Endometrial microvascular endothelial cells (primary cell): ENCODE measurements around the gene MTMR3. TPM values are rescaled to one million over a fixed set of nuclear protein-coding genes. Genes with fewer than 3 reads are reported as not detected.
"Not testable (repeated sequence)": the region's sequence is repeated elsewhere in the genome, so short reads cannot be mapped to it uniquely, and the experiment has no call there.

ENCODE experiments used
- in situ Hi-C: cut with HindIII; loops from 2 replicates; pipeline ENCODE4 v1.10.0; 2017; ENCODE audit warnings: low sequenced_read_pairs, low pct_unique_long_range_greater_than_20kb; ENCODE audit errors: inconsistent ontology term
- total RNA-seq: library from RNA; depleted of rRNA; stranded (reverse); fragments of >200 nt; gene quantifications from one replicate; pipeline ENCODE4 v1.2.3, GENCODE V29; 2015; ENCODE audit errors: inconsistent ontology term

Gene MTMR3
- total RNA-seq, 1 donor from 2014 or later: 22.3 TPM

DNA sequence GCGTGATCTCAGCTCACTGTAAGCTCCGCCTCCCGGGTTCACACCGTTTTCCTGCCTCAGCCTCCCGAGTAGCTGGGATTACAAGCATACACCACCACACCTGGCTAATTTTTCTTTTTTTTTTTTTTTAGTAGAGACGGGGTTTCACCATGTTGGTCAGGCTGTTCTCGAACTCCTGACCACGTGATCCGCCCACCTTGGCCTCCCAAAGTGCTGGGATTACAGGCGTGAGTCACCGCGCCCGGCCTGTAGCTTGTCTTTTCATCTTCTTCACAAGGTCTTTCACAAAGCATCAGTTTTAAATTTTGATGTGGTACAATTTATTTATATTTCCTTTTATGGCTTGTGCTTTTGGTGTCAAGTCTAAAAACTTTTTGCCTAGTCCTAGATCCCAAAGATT lies 17.4 kb upstream of the MTMR3 start:
- in situ Hi-C loops: not testable (repeated sequence)

DNA sequence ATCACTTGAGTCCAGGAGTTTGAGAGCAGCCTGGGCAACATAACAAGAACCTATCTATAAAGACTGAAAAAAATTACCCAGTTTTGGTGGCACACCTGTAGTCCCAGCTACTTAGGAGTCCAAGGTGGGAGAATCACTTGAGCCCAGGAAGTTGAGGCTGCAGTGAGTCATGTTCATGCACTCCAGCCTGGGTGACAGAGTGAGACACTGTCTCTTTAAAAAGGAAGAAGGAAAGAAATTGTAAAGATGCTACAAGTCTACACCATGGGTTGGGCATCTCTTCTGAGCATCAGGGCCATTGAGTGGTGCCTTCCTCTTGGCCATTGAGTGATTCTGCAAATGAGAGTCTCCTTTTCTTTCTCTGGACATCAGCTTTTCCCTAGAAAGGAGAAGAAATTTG lies 15.7 kb upstream of the MTMR3 start:
- in situ Hi-C loops: no loop called here

DNA sequence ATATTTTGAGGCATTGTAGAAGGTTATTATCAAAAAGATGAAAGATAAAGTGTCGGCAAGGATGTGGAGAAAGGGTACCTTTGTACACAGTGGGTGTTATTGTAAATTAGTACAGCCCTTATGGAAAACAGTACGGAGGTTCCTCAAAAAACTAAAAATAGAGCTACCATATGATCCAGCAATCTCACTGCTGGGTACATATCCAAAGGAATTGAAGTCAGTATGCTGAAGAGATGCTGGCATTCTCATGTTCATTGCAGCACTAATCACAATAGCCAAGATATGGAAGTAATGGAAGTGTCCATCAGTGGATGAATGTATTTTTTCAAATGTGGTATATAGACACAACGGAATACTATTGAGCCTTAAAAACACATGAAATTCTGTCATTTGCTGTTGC lies 15.1 kb upstream of the MTMR3 start:
- in situ Hi-C loops: no loop called here

DNA sequence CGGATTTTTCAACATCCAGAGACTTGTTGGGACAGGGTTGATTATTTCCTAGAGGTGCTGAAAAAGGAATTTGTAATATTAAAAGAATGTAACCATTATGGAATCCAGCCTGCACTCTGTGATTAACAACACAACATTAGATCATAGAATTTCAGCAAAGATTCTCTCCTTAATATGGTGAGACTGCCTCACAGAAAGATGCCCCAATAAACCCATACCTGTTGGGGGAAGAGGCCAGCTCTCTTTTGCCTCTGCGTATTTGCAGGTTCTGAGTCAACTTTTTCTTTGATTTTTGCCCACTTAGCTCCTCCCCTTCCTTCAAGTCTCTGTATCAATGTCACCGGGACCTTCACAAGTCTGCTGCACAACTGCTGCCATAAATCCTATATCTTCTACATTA lies 12.4 kb upstream of the MTMR3 start:
- in situ Hi-C loops: no loop called here

DNA sequence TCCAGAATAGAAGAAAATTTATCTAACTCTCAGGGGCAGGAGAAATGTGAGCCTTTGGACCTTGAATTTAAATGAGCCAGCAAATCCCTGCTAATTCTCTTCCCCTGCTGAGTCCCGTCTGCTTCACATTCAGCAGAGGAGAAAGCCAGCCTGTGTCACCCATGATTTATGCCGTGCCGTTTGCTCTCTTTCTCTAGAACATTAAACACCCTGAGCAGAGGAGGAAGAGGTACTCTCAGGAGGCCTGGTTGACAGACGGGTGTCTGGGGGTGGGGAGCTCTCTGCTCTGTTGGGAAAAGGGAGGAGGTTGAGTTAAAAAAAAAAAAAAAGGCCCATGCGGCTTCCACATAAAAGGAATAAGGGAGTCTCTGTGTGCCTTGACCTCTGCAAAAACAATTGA lies 11.3 kb upstream of the MTMR3 start:
- in situ Hi-C loops: no loop called here

DNA sequence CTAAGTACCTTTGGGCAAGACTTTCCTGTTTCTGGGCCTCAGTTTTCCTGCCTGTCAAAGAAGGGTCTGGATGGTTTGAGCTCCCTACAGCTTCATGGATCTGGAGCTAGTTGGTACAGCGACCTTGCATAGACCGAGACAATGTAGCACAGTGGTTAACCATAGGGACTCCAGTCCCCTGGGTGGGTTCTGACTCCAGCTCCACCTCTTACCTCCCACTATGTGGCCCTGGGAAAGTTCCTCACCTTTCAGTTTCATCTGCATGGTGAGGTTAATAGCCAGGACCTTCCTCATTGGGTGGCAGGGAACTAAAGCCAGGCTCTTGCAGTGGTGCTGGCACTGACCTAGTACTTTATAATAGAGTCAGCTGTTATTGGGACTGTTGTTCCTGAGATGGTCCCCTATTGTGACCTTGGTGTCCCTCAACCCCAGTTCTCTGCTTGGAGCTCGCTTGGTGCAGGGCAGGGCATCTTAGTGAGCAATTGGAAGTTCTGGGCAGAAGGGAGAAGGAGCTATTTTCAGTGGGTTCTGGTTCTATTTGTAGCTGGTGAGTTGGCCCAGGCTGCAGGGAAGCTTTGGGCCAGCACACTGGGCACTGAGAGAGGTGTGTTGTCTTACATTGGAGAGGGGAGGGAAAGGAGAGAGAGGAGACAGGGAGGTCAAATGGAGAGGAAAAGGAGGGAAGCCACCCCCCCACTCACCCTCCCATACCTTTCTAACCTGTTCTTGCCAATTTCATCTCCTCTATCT lies 10.7 kb upstream of the MTMR3 start:
- in situ Hi-C loops: no loop called here

DNA sequence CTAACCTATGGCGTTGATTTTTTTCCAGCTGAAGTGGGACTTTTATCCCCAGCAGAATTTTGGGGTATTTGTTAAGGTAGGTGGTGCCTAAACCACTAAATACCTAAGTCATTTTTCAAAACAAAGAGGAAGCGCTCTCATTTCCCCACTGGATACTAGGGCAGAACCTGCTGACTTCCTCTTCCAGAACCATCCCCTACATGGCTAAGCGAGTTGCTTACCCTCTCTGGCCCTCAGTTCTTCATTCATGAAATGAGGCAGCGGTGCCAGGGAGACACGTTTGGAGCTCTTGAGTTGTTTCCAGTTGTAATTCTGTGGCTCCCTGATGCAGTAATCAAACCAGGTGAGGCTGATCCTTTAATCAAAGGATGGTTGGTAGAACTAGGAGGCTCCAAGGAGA lies 10.0 kb upstream of the MTMR3 start:
- in situ Hi-C loops: no loop called here

DNA sequence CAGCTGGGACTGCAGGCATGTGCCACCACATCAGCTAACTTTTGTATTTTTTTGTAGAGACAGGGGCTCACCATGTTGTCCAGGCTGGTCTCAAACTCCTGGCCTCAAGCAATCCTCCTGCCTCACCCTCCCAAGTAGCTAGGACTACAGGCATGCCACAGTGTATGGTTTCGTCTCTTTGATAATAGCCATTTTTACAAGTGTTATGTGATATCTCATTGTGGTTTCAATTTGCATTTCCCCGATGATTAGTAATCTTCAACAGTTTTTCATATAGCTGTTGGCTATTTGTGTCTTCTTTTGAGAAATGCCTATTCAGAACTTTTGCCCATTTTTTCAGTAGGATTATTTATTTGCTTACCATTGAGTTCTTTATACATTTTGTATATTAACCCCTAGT lies 9.0 kb upstream of the MTMR3 start:
- in situ Hi-C loops: no loop called here

DNA sequence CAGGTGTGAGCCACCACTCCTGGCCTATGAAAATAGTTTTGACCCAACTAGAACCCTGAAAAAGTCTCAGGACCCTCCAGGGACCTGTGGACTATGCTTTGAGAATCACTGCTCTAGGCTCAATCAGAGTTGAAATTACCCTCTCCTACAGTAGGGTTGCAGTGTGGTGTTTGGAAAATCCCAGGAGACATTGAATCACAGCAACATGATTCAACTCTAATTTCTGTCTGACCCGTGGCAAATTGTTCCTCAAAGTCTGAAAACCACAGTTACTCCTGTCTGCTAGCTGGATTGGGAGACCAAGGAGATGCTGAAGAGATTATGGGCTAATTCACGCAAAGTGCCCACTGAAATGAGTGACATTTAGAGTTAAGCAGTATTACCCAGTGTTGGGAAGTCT lies 5.4 kb upstream of the MTMR3 start:
- in situ Hi-C loops: no loop called here

DNA sequence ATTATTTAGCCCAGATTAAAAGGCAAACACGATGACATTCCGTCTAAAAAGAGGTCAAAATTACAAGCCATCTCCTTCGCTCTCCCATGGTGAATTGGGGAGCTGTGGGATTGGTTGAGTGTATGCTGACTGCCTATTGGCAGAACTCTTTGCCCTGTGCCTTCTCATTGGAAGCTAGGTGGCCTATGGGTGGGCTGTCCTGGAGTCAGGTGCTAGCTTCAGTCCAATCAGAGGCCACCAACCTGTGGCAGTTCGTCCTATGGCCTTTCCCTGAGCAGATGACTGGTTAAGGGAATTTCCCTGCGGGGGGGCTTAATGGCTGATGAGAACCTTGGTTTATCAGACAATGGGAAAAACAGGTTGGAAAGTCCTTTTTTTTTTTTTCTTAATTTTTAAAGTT lies 3.2 kb upstream of the MTMR3 start:
- in situ Hi-C loops: no loop called here

DNA sequence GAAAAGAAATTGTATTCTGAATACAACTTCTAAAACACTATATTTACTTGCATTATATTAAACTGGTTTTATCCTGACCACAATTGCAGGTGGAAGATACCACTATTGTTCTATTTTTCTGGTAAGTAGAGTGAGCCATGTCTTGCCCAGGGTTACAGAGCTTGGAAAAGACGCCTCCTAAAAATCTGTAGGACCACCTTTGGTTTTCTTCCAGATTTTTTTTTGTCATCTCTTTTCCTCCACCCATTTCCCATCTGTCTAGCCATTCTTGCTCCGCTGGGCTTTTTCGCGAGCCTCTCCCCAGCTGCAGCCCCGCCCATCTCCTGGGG lies 294 bp upstream of the MTMR3 start:
- in situ Hi-C loops: no loop called here

DNA sequence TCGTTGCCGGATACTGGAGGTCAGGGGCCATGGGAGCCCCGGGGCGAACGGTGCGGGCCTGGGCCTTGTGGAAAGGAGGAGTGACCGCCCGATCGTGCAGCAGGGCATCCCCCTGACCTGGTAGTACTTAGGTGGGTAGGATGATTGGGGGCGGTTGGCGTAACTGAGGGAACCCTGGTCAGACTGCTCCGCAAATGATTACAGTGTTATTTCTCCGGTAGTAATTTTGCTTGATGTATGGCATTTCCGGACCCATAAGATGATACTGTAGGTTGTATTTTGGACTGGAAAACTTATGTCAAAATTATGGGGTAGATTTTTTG lies 762 bp downstream of the MTMR3 start:
- in situ Hi-C loops: no loop called here

DNA sequence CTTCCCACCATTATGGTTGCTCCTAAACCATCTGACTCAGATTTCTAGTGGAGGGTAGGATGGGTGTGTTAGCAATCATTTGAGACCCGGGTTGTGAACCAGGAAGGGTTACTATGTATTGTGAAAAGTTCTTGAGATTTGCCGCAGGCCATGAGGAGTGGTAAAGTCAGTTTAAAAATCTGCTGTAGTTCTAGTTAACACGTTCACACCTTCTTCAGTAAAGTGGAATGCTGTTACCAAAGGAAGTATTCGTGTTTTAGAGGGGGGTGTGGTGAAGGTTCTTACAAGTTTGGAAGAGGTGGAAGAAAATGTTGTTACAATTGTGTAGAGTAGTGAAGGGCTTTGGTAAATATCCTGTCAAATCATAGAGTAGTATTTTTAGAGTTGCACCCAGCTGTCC lies 2.6 kb downstream of the MTMR3 start:
- in situ Hi-C loops: no loop called here

DNA sequence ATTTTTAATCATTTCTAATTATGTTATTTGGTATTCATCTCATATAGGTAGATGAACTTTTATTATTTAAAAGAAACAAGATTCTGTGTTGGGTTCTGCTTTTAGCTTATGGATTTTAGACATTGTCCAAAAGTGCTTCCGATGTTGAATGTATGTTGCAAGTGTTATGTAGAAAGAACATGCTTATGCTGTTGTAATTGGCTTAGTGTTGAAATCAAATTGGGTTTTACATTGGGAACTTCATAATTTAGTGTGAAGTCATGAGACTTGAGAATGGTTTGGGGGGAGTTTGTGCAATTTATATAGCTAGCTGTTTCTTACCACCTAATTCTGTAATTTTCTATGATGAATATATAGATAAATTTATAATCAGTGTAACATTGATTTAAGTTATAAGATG lies 3.6 kb downstream of the MTMR3 start:
- in situ Hi-C loops: no loop called here

DNA sequence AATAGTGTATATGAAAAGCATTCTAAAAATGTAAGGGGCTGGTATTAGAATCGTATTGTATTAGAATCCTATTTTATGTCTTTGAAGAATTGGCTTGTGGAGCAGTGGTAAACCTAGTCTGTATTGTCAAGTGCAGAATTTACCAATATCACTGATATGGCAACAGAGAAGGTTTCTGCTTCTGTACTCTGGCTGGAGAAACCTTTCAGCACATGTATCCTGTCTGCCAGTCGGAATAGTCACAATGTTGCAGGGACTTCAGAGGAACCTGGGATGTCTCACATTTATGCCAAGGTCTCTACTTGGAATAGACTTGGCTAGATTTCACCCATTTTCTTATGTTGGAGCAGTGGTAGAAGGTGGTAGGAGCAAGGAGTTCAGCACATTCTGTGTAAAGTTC lies 4.4 kb downstream of the MTMR3 start:
- in situ Hi-C loops: no loop called here

DNA sequence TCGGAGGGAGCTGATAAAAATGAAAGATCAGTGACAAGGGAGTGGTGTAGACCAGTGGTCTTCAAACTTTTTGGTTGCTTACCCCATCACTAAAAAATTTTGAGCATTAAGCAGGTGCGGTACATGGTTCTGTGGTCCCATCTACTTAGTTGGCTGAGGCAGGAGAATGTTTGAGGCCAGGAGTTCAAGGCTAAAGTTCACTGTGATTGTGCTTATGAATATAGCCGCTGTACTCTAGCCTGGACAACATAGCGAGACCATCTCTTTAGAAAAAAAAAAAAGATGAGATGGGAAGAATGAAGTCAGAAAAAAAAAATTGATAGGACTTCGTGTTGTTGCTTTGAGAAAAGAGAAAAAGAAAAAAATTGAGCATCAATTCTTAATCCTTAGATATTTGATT lies 7.8 kb downstream of the MTMR3 start:
- in situ Hi-C loops: no loop called here

DNA sequence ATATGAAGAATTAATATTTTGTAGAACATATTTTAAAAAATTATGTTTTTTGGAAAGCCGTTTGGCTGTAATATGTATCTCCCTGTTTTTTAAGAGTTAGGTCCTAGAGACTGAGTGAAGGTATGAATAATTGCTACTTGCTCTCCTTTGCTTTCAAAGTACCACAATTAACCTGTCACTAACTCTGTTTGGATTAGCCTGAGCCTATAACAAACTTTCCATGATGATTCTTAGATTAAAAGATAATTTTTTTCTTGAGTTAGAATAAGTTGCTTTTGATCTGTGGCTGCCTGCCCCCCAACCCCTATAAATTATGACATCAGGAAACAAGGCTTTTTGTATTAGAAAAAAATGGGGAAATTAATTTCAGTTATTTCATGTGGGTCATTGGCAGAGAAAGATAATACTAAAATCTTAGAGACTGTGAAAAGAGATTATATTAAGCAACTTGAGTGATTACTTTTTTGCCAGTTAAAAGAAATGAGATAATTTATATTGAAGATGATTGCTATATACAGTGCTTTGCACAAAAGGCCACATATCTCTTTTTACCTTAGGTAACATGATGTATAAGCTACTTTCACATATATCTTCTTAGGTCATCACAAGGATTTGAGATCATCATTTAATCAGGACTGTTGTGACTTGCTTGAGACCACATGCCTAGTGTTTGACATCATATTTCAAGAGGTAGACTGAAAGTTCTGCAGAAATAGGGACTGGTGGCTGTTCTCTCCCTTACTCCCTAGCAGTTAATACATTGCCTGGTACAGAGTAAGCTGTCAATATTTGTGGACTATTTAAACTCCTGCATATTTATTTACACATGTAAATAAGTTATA lies 9.6 kb downstream of the MTMR3 start:
- in situ Hi-C loops: no loop called here

DNA sequence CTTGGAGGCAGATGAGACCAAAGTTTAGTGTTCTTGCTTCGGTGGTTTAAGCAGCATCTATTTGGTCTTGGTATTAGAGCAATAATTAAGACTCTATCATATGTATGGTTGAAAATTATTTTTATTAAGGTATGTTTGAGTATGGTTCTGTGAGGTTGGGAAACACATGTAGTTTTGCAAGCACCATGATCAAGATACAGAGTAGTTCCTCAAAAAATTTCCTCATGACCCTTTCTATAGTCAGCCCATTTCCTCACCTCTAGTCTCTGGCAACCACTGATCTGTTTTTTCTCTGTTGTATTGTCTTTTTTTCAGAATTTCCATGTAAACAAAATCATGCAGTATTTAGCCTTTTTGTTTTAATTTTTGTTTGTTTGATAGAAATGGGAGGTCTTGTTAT lies 18.4 kb downstream of the MTMR3 start:
- in situ Hi-C loops: no loop called here

DNA sequence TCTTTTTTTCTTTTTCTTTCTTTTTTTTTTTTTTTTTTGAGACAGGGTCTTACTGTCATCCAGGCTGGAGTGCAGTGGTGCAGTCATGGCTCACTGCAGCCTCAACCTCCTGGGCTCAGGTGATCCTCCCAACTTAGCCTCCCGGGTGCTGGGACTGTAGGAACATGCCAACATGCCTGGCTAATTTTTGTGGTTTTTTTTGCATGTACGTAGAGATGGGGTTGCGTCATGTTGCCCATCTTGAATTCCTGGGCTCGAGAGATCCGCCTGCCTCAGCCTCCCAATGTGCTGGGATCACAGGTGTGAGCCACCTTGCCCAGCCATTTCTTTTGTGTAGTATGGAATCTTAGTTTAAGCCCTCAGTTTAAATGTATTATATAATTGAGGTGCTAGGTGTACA lies 20.4 kb downstream of the MTMR3 start:
- in situ Hi-C loops: no loop called here

DNA sequence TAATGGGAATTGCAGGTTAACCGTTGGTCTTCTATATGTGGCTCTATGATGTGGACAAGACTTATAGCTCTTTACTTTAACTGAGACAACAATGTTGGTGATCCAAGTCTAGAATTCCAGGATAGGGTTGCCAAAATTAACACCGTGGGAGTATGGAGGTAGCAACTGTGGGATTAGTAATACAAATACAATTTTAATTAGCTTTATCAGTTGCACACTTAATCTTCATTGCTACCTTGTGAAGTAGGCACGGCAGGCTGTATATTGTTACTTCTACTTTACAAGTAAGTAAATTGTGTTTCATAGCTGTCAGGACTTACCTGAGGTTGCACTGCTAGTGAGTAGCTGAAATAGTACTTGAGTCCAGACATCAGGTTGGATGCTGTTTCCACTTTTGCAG lies 21.0 kb downstream of the MTMR3 start:
- in situ Hi-C loops: no loop called here
